AG04450 (cell line): ENCODE data around the gene DYSF. TPM values are rescaled to one million over a fixed set of nuclear protein-coding genes. Genes with fewer than 3 reads are reported as not detected.

Experiments used
- CTCF ChIA-PET: fragments of 300-600, 350-600 bp; formaldehyde crosslinking; extraction: SDS; loops from one replicate; lab custom pipeline; 2022; ENCODE audit warnings: antibody characterized with exemption, inconsistent platforms; lab: Charles Lee
- POLR2A ChIA-PET: fragments of 350-600 bp; formaldehyde crosslinking; extraction: SDS; loops from one replicate; lab custom pipeline; 2021; ENCODE audit warnings: antibody characterized with exemption, inconsistent platforms; lab: Yijun Ruan, JAX
- DNase-seq: peaks from one replicate; pipeline ENCODE4 v3.0.0-alpha.2; 2011; ENCODE audit warnings: low read depth, low spot score
- H3K27ac ChIP-seq: one replicate; pipeline ENCODE4 v1.5.1; 2012; ENCODE audit warnings: low read depth, low read length, control low read depth
- H3K27me3 ChIP-seq: one replicate; pipeline ENCODE4 v1.6.0; 2012; ENCODE audit warnings: low read length; ENCODE audit not compliant: control insufficient read depth, insufficient read depth
- H3K4me3 ChIP-seq: 2 replicates; pipeline ENCODE4 v1.5.1; 2011; ENCODE audit warnings: mild to moderate bottlenecking, low read depth, low read length, control low read depth
- H3K9me3 ChIP-seq: 2 replicates; pipeline ENCODE4 v1.5.1; 2012; ENCODE audit warnings: low read length; ENCODE audit not compliant: control insufficient read depth, insufficient read depth
- polyA plus RNA-seq: library from polyadenylated mRNA; depleted of rRNA; stranded (reverse); fragments of >200 nt; gene quantifications from 2 replicates; pipeline ENCODE4 v1.2.3, GENCODE V29; 2011
- TF ChIP-seq, protein P1 (sequence below): IDR thresholded peaks from 2 replicates; pipeline ENCODE4 v1.5.1; 2011; ENCODE audit warnings: low read depth, low read length, control low read depth, inconsistent platforms

Gene DYSF
- polyA plus RNA-seq, 1 experiment: 0.07 TPM

DNA sequence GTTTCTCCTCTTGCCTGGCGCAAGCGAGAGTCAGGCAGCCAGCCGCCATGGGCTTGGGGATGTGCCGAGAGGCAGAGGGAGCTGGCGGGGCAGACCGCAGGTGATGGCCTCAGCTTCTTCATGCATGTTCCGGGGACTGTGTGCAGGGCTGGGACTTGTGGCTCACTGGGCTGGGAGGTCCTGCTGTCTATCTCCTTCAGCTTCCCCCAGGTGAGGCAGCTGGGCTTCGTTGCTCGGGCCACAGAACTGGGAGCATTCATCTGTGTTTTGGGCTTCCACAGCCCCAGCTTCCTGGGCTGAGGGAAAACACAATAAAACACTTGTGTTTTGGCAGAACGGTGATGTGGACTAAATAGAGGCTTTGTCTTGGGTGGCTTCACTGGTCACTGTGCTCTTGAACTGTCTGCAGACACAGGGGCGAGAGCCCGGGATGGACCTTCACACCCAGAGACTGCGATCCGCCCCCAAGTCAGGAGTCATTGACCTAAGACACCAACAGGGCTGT lies 93.5 kb downstream of the DYSF start:
- Histone ChIP-seq H3K27ac (no peak overlapping the region), H3K9me3 (peaks cover 7% of the 10 kb centered on the region; the same call in 1 of the 2 replicates), H3K4me3 (no peak overlapping the region), H3K27me3 (peaks cover 18% of the 10 kb centered on the region)
- TF ChIP-seq, protein P1, sequence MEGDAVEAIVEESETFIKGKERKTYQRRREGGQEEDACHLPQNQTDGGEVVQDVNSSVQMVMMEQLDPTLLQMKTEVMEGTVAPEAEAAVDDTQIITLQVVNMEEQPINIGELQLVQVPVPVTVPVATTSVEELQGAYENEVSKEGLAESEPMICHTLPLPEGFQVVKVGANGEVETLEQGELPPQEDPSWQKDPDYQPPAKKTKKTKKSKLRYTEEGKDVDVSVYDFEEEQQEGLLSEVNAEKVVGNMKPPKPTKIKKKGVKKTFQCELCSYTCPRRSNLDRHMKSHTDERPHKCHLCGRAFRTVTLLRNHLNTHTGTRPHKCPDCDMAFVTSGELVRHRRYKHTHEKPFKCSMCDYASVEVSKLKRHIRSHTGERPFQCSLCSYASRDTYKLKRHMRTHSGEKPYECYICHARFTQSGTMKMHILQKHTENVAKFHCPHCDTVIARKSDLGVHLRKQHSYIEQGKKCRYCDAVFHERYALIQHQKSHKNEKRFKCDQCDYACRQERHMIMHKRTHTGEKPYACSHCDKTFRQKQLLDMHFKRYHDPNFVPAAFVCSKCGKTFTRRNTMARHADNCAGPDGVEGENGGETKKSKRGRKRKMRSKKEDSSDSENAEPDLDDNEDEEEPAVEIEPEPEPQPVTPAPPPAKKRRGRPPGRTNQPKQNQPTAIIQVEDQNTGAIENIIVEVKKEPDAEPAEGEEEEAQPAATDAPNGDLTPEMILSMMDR: no peak
- DNase-seq: no peak
- CTCF ChIA-PET: interaction anchor here (1.0 to 5.5 kb wide), 8 partner anchors 9 to 1340 kb away, joined by 3 to 25 read pairs (median 6); partner anchors contain the start of gene SPR
- POLR2A ChIA-PET: no interaction called here

DNA sequence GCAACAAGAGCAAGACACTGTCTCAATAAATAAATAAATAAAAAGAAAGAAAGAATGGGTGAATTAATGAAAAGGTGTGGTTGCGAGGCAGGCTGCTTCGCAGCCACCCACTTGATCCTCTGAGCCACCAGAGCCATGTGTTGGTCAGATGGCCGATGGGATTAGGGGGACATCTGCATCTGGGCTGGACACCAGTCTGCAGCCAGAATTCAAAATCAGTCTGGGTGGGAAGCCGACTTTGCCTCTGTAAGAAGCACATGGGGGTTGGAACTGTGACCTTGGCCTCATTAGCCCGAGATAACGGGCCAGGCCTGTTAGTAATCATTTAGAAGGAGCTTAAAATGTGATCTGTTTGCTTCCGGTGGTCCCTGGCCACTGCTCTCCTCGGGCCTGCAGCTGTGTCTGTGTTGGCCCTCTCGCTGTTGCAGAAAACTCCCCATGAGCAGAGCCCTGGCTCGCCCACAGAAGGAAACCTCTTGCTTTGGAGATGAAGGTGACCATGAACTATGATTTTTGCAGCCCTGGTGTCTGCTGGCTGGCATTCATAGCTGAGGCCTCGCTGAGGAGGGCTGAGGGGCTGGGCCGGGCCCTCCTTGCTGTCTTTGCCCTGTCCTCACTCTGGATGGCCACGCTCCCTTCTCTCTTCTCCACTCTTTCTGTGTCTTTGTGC lies 94.4 kb downstream of the DYSF start:
- CTCF ChIA-PET: interaction anchor here (1.1 to 5.5 kb wide), 4 partner anchors 250 to 603 kb away, joined by 3 to 25 read pairs (median 6); no protein-coding TSS in a partner anchor
- Histone ChIP-seq H3K27me3 (peaks cover 19% of the 10 kb centered on the region), H3K9me3 (peaks cover 7% of the 10 kb centered on the region; the same call in 1 of the 2 replicates), H3K27ac (no peak overlapping the region), H3K4me3 (no peak overlapping the region)
- TF ChIP-seq, protein P1: no peak
- POLR2A ChIA-PET: no interaction called here
- DNase-seq: no peak

DNA sequence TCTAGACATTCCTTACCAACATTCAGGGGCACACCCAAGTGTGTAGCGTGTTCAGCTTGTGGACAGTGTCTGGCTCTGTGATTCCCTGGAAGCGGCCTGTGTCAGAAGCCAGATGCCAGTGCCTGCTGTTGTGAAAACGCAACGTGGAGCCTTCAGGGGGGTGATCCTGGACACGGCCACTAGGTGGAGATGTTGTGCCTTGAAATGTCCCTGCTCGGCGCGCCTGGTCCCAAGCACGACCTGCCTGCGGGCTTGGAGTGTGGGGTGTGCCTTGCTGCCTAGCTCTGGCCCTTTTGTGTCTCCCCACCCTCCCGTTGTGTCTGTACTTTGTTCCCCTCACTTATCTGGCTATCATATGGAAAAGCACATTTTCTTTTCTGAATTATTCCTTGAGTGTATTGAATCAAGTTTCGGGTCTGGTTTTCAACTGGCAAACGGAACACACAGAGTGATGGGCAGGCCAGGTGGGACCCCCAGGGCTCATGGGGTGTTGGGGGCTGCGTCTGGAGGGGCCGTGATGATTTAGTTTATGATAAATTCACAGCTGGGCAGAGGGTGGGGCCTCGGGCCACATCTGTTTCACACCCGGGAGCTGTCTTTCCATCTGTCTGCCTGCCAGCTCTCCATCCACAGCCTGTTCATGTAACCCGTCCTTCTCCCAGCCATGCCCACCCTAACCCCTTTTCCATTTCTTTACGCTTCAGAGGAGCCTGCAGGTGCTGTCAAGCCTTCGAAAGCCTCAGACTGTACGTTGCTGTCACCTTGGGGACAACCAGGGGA lies 95.5 kb downstream of the DYSF start:
- CTCF ChIA-PET: interaction anchor here (0.8 to 5.5 kb wide), 5 partner anchors 9 to 1197 kb away, joined by 3 to 25 read pairs (median 5); no protein-coding TSS in a partner anchor
- peaks cover 24% of the 10 kb centered on the region for H3K27me3 ChIP-seq
- POLR2A ChIA-PET: no interaction called here
- TF ChIP-seq, protein P1: peak; percentile 67
- no peak for DNase-seq
- H3K9me3 ChIP-seq: peaks cover 7% of the 10 kb centered on the region; the same call in 1 of the 2 replicates
- no peak overlapping the region for H3K4me3 ChIP-seq
- H3K27ac ChIP-seq: no peak overlapping the region

DNA sequence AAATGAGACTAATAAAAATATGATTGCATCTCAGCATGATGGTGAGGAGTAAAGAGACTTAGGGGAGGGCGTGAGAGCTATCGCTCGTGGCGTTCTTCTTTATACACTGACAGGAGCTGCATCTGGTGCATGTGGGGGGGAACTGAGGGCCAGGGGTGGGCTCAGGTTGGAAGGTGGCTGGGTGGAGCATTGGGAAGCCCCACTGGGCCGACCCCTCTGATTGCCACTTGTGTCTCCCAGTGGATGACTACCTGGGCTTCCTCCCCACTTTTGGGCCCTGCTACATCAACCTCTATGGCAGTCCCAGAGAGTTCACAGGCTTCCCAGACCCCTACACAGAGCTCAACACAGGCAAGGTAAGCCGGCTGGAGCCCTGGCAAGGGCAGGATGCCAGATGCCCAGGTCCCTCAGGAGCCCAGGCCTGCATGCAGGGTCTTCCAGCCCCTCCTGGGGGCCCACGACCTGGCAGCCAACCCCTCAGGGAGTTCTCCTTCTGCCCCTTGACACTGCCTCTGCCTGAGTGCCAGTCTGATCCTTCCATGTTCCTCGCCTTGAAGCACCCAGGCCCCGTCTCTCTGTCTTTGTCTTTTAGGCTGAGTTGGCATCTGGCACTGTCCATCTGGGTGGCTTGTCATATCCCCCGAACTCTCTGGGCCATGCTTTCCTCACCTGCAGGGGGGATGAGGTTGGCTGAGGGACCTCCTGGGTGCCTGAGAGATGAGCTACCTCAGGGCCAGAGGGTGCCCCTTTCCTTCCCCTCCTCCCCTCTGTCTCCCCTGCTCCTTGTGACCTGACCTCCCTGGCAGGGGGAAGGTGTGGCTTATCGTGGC lies 97.7 kb downstream of the DYSF start:
- Histone ChIP-seq H3K4me3 (no peak overlapping the region), H3K27me3 (peaks cover 22% of the 10 kb centered on the region), H3K27ac (no peak overlapping the region), H3K9me3 (peaks cover 7% of the 10 kb centered on the region; the same call in 1 of the 2 replicates)
- DNase-seq: no peak
- CTCF ChIA-PET: interaction anchor here (1.2 to 1.3 kb wide), 3 partner anchors 41 to 599 kb away, joined by 3 to 5 read pairs (median 4); no protein-coding TSS in a partner anchor
- POLR2A ChIA-PET: no interaction called here
- TF ChIP-seq, protein P1: no peak
